ENCODE measurements around the gene RNF150.

RNF150 gene

GRCh38 chr4:141133146-141133998 is at the start of gene RNF150:
Gene RNF150, minus strand, starts transcription at chr4:141133469.
- ChIA-PET POLR2A (interaction anchor here (0.6 to 1.8 kb wide), 6 partner anchors 131 to 275 kb away, joined by 3 to 5 read pairs (median 4); no protein-coding TSS in a partner anchor), CTCF (interaction anchor here (0.6 to 8.2 kb wide), 50 partner anchors 8 to 319 kb away, joined by 3 to 276 read pairs (median 5); no protein-coding TSS in a partner anchor)
- DNase-seq (ENCODE audit: low read depth, low spot score): peak; percentile 81
- peak; percentile 69 for TF ChIP-seq CTCF (IDR thresholded peaks at IDR 0.05; ENCODE audit: insufficient read depth, low read length, missing control alignments)
- H3K4me3 ChIP-seq (ENCODE audit: low read depth, low read length): peak within 1 kb of the TSS; percentile 93

GRCh38 chr4:141180991-141181761 is 47.9 kb upstream of the RNF150 start:
- DNase-seq (ENCODE audit: low read depth, low spot score): no peak
- ChIA-PET POLR2A (no interaction called here), CTCF (no interaction called here)
- H3K4me3 ChIP-seq (ENCODE audit: low read depth, low read length): no peak overlapping the region
- TF ChIP-seq CTCF (IDR thresholded peaks at IDR 0.05; ENCODE audit: insufficient read depth, low read length, missing control alignments): no peak

- POLR2A ChIA-PET: no interaction called here
- TF ChIP-seq CTCF (IDR thresholded peaks at IDR 0.05; ENCODE audit: insufficient read depth, low read length, missing control alignments): no peak
- DNase-seq (ENCODE audit: low read depth, low spot score): no peak
- H3K4me3 ChIP-seq (ENCODE audit: low read depth, low read length): no peak overlapping the region
- CTCF ChIA-PET: no interaction called here
Measured at GRCh38 chr4:141179474-141180373, 46.5 kb upstream of the RNF150 start.

GRCh38 chr4:141177171-141177570 is 43.9 kb upstream of the RNF150 start:
- POLR2A ChIA-PET: no interaction called here

GRCh38 chr4:141174457-141174856 is 41.2 kb upstream of the RNF150 start:
- TF ChIP-seq CTCF (IDR thresholded peaks at IDR 0.05; ENCODE audit: insufficient read depth, low read length, missing control alignments): no peak
- CTCF ChIA-PET: no interaction called here
- no peak overlapping the region for H3K4me3 ChIP-seq (ENCODE audit: low read depth, low read length)
- POLR2A ChIA-PET: no interaction called here
- no peak for DNase-seq (ENCODE audit: low read depth, low spot score)

More at GRCh38 chr4:141177171-141177570, 43.9 kb upstream of the RNF150 start:
- CTCF ChIA-PET: interaction anchor here (1.3 kb wide), 1 partner anchor 22 kb away, joined by 3 read pairs; no protein-coding TSS in a partner anchor
- TF ChIP-seq CTCF (IDR thresholded peaks at IDR 0.05; ENCODE audit: insufficient read depth, low read length, missing control alignments): no peak
- DNase-seq (ENCODE audit: low read depth, low spot score): no peak
- H3K4me3 ChIP-seq (ENCODE audit: low read depth, low read length): no peak overlapping the region

Data from AG04449 (cell line).